Measurements from ENCODE around the gene CDADC1.

DNA sequence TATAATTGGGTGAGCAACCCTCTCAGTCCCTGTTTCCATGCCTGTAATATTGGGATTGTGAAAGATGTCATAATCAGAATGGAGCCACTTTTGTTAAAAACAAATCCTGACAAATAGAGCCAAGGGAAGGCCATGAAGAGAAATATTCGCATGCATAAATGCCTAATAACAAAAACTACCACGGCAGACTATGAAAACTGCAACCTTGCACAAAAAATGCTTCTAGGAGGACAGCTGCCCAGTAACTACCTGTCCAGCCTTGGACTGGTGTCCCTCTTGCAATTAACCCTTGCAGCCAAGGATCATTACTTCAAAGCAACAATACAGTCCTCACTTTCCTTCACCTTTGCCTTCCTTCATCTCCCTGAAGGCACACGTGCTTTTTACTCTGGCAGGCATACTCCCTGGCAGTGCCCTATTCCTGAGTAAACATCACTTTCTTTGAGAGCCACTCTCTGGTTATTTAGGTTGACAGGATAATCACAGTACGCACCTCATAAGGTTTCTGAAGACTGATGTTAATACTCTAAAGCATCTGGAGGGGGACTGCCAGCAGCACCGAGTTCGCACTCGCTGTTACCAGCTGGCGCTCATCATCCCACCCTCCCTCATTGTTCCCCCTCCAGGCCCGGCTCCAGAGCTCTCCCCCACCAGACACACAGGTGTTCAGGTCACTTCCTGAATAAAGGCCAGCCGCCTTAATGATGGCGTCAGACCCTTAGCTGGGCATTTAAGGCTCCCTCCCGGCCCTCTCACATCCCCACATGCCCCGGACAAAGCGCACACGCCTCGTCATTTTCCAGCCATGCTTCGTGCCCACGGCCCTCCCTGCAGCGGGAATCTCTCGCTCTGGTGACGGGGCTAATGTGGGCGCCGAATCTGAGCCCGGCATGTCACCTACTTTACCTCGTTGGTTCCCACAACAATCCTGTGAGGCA is 57.3 kb downstream of the CDADC1 start:
- TF ChIP-seq POLR2A (IDR thresholded peaks at IDR 0.05; ENCODE audit: low read depth, low read length) = no peak
- TF ChIP-seq POLR2AphosphoS5 (IDR thresholded peaks at IDR 0.05; ENCODE audit: low read depth, low read length) = no peak

All from GM12892 (cell line).